SK-N-SH treated with all-trans-retinoic acid at 6 μM for 48 hours (cell line): ENCODE results near the gene ARHGEF12.

Experiments used
- ATAC-seq: fragments of 200-7000 bp; cut with Tn5 transposase; 3 replicates; pipeline ENCODE4 v1.9.1; 2020; ENCODE audit warnings: mild to moderate bottlenecking, moderate library complexity
- ARNTL ChIP-seq: fragments of 450-650 bp; formaldehyde crosslinking; IDR thresholded peaks from 2 replicates; pipeline ENCODE4 v1.5.0; 2020; ENCODE audit warnings: low read depth, mild to moderate bottlenecking, moderate library complexity, borderline replicate concordance
- CSDC2 ChIP-seq: fragments of 250-450 bp; sonication (Bioruptor Pico); IDR thresholded peaks from 2 replicates; pipeline ENCODE4 v1.5.0; 2020; ENCODE audit warnings: mild to moderate bottlenecking, moderate library complexity
- ESRRG ChIP-seq: fragments of 250-450 bp; sonication (Bioruptor Pico); IDR thresholded peaks from 2 replicates; pipeline ENCODE4 v1.6.1; 2021; ENCODE audit warnings: mild to moderate bottlenecking
- GLIS3 ChIP-seq: fragments of 250-450 bp; sonication (Bioruptor Pico); IDR thresholded peaks from 2 replicates; pipeline ENCODE4 v1.5.0; 2020; ENCODE audit warnings: mild to moderate bottlenecking, moderate library complexity
- OSR1 ChIP-seq: fragments of 250-450 bp; sonication (Bioruptor Pico); IDR thresholded peaks from 2 replicates; pipeline ENCODE4 v1.8.0; 2022; ENCODE audit warnings: moderate library complexity, mild to moderate bottlenecking, inconsistent platforms
- PPARA ChIP-seq: fragments of 250-450 bp; sonication (Bioruptor Pico); IDR thresholded peaks from 2 replicates; pipeline ENCODE4 v1.5.0; 2020; ENCODE audit warnings: mild to moderate bottlenecking, borderline replicate concordance
- RARB ChIP-seq: fragments of 250-450 bp; sonication (Bioruptor Pico); IDR thresholded peaks from 2 replicates; pipeline ENCODE4 v1.8.0; 2021; ENCODE audit warnings: mild to moderate bottlenecking, moderate library complexity
- SNAI2 ChIP-seq: fragments of 250-450 bp; sonication (Bioruptor Pico); IDR thresholded peaks from 2 replicates; pipeline ENCODE4 v1.5.0; 2020; ENCODE audit warnings: mild to moderate bottlenecking, moderate library complexity
- TCF4 ChIP-seq: fragments of 250-450 bp; sonication (Bioruptor Pico); IDR thresholded peaks from 2 replicates; pipeline ENCODE4 v1.8.0; 2021; ENCODE audit warnings: mild to moderate bottlenecking, moderate library complexity, borderline replicate concordance
- TOX ChIP-seq: fragments of 250-450 bp; sonication (Bioruptor Pico); IDR thresholded peaks from 2 replicates; pipeline ENCODE4 v1.8.0; 2021; ENCODE audit warnings: mild to moderate bottlenecking, moderate library complexity, borderline replicate concordance
- ZC3H10 ChIP-seq: fragments of 250-450 bp; sonication (Bioruptor Pico); IDR thresholded peaks from 2 replicates; pipeline ENCODE4 v1.5.1; 2021; ENCODE audit warnings: mild to moderate bottlenecking, moderate library complexity
- ZFP3 ChIP-seq: fragments of 250-450 bp; sonication (Bioruptor Pico); IDR thresholded peaks from 2 replicates; pipeline ENCODE4 v1.5.0; 2020; ENCODE audit warnings: mild to moderate bottlenecking, moderate library complexity
- ZFP30 ChIP-seq: fragments of 450-650 bp; formaldehyde crosslinking; IDR thresholded peaks from 2 replicates; pipeline ENCODE4 v1.5.0; 2022; ENCODE audit warnings: mild to moderate bottlenecking, moderate library complexity
- ZNF565 ChIP-seq: fragments of 450-650 bp; formaldehyde crosslinking; conservative IDR thresholded peaks from 2 replicates; pipeline ENCODE4 v1.5.0; 2020; ENCODE audit warnings: low read depth, mild to moderate bottlenecking, moderate library complexity
- ZNF70 ChIP-seq: fragments of 450-650 bp; formaldehyde crosslinking; IDR thresholded peaks from 2 replicates; pipeline ENCODE4 v1.5.0; 2020; ENCODE audit warnings: mild to moderate bottlenecking, moderate library complexity
- ZNF8 ChIP-seq: fragments of 450-650 bp; formaldehyde crosslinking; IDR thresholded peaks from 2 replicates; pipeline ENCODE4 v1.5.0; 2020; ENCODE audit warnings: mild to moderate bottlenecking, moderate library complexity
- TF ChIP-seq, protein P1 (sequence below): fragments of 250-450 bp; sonication (Bioruptor Pico); IDR thresholded peaks from 2 replicates; pipeline ENCODE4 v1.5.1; 2020; ENCODE audit warnings: low read depth, mild to moderate bottlenecking, moderate library complexity
- TF ChIP-seq, protein P2 (sequence below): fragments of 250-450 bp; sonication (Bioruptor Pico); IDR thresholded peaks from 2 replicates; pipeline ENCODE4 v1.5.0; 2020; ENCODE audit warnings: mild to moderate bottlenecking, moderate library complexity
- TF ChIP-seq, protein P3 (sequence below): fragments of 250-450 bp; sonication (Bioruptor Pico); IDR thresholded peaks from 2 replicates; pipeline ENCODE4 v1.8.0; 2021; ENCODE audit warnings: low read depth, mild to moderate bottlenecking, moderate library complexity, borderline replicate concordance
- TF ChIP-seq, protein P4 (sequence below): fragments of 250-450 bp; sonication (Bioruptor Pico); IDR thresholded peaks from 2 replicates; pipeline ENCODE4 v1.8.0; 2020; ENCODE audit warnings: mild to moderate bottlenecking, moderate library complexity, borderline replicate concordance

ARHGEF12 gene

DNA sequence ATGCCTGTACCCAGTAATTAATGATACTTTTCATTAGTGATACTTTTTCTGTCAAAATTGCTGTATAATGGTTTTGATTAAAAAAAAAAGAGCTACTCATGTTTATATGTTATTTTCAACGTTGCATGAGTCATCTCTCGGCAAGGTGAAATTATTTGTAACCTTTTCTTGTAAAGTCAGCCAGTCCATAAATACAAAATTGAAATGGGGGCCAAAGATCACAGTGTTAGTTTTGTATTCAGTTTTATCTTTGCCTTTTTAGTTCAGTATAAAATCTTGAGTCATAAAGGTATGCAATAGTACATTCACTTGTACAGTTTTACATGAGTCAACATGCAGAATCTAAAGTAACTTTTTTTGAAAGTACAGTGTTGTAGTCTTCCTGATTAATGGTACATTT, 4.3 kb downstream of the ARHGEF12 start:
- TF ChIP-seq PPARA (CRISPR knock-in tag) (no peak), ZC3H10 (CRISPR knock-in tag) (no peak), ZFP3 (CRISPR knock-in tag) (no peak), ARNTL (CRISPR knock-in tag) (no peak), ZFP30 (CRISPR knock-in tag) (no peak), ZNF8 (no peak), OSR1 (no peak), CSDC2 (CRISPR knock-in tag) (no peak), TCF4 (CRISPR knock-in tag) (no peak), ZNF70 (CRISPR knock-in tag) (no peak), ESRRG (CRISPR knock-in tag) (no peak), RARB (CRISPR knock-in tag) (no peak)
- TF ChIP-seq, protein P1, sequence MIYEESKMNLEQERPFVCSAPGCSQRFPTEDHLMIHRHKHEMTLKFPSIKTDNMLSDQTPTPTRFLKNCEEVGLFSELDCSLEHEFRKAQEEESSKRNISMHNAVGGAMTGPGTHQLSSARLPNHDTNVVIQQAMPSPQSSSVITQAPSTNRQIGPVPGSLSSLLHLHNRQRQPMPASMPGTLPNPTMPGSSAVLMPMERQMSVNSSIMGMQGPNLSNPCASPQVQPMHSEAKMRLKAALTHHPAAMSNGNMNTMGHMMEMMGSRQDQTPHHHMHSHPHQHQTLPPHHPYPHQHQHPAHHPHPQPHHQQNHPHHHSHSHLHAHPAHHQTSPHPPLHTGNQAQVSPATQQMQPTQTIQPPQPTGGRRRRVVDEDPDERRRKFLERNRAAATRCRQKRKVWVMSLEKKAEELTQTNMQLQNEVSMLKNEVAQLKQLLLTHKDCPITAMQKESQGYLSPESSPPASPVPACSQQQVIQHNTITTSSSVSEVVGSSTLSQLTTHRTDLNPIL: no peak
- TF ChIP-seq, protein P2, sequence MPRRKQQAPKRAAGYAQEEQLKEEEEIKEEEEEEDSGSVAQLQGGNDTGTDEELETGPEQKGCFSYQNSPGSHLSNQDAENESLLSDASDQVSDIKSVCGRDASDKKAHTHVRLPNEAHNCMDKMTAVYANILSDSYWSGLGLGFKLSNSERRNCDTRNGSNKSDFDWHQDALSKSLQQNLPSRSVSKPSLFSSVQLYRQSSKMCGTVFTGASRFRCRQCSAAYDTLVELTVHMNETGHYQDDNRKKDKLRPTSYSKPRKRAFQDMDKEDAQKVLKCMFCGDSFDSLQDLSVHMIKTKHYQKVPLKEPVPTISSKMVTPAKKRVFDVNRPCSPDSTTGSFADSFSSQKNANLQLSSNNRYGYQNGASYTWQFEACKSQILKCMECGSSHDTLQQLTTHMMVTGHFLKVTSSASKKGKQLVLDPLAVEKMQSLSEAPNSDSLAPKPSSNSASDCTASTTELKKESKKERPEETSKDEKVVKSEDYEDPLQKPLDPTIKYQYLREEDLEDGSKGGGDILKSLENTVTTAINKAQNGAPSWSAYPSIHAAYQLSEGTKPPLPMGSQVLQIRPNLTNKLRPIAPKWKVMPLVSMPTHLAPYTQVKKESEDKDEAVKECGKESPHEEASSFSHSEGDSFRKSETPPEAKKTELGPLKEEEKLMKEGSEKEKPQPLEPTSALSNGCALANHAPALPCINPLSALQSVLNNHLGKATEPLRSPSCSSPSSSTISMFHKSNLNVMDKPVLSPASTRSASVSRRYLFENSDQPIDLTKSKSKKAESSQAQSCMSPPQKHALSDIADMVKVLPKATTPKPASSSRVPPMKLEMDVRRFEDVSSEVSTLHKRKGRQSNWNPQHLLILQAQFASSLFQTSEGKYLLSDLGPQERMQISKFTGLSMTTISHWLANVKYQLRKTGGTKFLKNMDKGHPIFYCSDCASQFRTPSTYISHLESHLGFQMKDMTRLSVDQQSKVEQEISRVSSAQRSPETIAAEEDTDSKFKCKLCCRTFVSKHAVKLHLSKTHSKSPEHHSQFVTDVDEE (CRISPR knock-in tag): no peak
- TF ChIP-seq, protein P3, sequence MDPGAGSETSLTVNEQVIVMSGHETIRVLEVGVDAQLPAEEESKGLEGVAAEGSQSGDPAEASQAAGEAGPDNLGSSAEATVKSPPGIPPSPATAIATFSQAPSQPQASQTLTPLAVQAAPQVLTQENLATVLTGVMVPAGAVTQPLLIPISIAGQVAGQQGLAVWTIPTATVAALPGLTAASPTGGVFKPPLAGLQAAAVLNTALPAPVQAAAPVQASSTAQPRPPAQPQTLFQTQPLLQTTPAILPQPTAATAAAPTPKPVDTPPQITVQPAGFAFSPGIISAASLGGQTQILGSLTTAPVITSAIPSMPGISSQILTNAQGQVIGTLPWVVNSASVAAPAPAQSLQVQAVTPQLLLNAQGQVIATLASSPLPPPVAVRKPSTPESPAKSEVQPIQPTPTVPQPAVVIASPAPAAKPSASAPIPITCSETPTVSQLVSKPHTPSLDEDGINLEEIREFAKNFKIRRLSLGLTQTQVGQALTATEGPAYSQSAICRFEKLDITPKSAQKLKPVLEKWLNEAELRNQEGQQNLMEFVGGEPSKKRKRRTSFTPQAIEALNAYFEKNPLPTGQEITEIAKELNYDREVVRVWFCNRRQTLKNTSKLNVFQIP (CRISPR knock-in tag): no peak
- no peak for ATAC-seq

DNA sequence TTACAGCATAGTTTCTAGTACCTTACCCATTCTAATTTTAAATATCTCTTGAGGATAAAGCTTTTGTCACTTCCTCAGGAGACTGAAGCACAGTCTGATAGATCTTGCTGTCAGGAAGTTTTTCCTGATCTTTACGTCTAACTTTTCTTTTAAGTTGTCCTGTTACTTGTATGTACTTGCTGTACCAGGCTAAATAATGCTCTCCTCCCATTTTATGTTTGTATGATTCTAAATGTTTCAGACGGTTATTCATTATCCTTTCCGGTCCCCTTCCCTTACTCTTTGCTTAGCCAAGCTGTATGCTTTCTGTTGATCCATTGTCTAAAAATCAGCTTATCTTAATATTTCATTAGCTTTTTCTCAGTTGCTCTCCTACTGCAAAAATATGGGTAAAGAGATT, 6.0 kb downstream of the ARHGEF12 start:
- no peak for ATAC-seq
- TF ChIP-seq ARNTL (CRISPR knock-in tag): no peak
- TF ChIP-seq, protein P3 (CRISPR knock-in tag): no peak
- no peak for TF ChIP-seq TOX (CRISPR knock-in tag)
- TF ChIP-seq PPARA (CRISPR knock-in tag): no peak
- TF ChIP-seq ZNF8: no peak
- no peak for TF ChIP-seq ZFP3 (CRISPR knock-in tag)
- no peak for TF ChIP-seq GLIS3 (CRISPR knock-in tag)
- no peak for TF ChIP-seq SNAI2 (CRISPR knock-in tag)
- TF ChIP-seq ZC3H10 (CRISPR knock-in tag): no peak
- TF ChIP-seq TCF4 (CRISPR knock-in tag): no peak
- TF ChIP-seq, protein P4, sequence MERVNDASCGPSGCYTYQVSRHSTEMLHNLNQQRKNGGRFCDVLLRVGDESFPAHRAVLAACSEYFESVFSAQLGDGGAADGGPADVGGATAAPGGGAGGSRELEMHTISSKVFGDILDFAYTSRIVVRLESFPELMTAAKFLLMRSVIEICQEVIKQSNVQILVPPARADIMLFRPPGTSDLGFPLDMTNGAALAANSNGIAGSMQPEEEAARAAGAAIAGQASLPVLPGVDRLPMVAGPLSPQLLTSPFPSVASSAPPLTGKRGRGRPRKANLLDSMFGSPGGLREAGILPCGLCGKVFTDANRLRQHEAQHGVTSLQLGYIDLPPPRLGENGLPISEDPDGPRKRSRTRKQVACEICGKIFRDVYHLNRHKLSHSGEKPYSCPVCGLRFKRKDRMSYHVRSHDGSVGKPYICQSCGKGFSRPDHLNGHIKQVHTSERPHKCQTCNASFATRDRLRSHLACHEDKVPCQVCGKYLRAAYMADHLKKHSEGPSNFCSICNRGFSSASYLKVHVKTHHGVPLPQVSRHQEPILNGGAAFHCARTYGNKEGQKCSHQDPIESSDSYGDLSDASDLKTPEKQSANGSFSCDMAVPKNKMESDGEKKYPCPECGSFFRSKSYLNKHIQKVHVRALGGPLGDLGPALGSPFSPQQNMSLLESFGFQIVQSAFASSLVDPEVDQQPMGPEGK (CRISPR knock-in tag): no peak
- no peak for TF ChIP-seq ESRRG (CRISPR knock-in tag)
- no peak for TF ChIP-seq CSDC2 (CRISPR knock-in tag)
- TF ChIP-seq ZNF70 (CRISPR knock-in tag): no peak
- no peak for TF ChIP-seq ZFP30 (CRISPR knock-in tag)
- TF ChIP-seq ZNF565 (CRISPR knock-in tag): no peak
- TF ChIP-seq, protein P1: no peak
